NCI-H526 treated with DMSO at 0.1 percent for 48 hours (cell line): ENCODE data around the gene UBQLN4.
A peak's percentile ranks its signal among the peaks of the same experiment; 100 is the strongest.
"Not testable (repeated sequence)": the region's sequence is repeated elsewhere in the genome, so short reads cannot be mapped to it uniquely, and the experiment has no call there.

Experiments
- DNase-seq: peaks from one replicate; lab custom pipeline; 2025; lab: John Stamatoyannopoulos, UW

UBQLN4 gene

DNA sequence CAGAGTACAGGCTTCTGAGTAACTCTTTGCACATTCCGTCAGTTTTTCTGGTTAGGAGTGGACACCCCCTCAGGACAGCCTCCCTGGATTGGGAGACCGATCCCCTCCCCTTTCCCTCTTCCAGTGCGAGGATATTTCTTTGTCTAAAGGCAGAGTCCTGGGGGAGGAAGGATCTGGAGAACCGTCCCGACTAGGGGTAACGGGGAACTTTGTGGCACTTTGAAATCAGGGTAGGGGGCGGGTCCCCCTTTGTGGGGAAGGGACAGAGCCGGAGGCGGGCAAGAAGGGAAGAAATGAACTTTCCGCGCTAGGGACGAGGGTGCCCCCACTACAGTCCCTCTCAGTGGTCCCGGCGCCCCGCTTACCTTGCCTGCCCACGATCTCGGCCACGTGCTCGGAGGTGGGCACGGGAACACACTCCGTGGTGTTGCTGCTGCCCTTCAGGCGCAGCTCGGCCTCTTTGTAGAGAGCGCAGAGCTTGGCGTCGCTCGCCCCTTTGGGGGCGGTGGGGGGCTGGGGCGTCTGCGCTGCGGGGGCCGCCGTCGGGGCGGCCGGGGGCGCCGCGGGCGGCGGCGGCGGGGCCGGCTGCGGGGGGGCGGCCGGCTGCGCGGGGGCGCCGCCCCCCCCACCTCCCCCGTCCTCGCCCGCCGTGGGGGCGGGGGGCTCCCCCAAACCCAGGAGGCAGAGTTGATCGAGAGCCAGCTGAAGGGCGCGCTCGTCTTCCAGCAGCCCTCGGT, 27.8 kb upstream of the UBQLN4 start:
- DNase-seq = peak; percentile 32

DNA sequence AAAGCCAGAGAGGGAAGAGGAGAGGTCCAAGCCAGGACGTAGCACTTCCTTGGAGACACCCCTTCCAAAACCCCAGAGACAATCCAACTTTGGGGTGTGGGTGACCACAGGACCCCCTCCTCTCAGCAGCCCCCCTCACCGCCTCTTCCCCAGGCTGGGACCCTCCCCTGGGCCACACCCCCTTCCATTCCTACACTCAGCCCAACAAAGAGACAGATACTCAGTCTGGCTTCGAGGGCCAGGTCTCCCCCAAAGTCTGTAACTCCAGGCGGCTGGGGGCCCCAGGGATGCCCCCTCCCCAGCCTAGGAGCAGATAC, 27.2 kb upstream of the UBQLN4 start:
- DNase-seq = no peak

DNA sequence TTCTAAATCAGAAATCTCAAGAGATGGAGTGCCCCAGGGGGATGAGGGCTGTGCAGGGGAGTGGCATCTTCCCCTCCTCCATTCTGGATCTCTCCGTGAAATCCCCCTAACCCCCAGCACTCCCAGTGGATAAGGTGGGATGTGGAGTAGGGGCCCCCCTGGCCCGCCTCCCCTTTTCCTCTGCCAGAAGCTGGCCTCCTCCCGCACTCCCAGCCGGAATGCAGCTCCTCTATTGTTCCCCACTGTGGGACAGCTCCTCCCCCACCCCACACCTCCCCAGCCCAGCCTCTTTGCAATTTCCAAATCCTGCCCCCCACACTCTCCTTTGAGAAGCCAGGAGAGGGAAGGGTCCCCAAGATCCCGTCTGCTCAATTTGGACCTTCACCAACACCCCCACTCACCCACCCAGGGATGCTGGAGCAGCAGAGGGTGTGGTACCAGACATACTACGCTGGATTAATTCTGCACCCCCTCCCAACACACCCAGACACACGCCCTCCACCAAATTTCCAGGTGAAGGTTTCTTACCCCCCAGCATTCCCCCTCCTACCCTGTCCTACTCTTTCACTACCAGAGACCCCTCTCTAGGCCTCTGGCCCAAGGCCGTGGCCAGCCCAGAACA, 26.8 kb upstream of the UBQLN4 start:
- no peak for DNase-seq

DNA sequence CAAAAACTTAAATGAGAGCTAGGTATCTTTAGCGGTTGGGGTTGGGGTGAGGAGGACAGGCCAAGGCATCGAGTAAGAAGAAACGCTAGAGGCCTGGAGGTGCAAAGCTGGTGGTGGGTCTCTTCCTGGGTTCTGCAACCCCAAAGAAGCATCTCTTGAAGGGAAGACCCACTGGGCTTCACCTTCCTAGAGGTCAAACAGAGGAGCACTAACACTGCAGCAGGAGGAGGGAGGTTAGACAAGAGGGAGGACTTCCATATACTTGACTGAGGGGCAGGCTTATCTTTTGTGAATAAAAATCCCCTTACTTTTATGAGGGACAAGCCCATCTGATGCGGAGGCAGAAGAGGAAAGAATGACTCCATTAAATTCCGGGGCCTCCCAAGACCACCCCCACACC, 26.2 kb upstream of the UBQLN4 start:
- DNase-seq = no peak

DNA sequence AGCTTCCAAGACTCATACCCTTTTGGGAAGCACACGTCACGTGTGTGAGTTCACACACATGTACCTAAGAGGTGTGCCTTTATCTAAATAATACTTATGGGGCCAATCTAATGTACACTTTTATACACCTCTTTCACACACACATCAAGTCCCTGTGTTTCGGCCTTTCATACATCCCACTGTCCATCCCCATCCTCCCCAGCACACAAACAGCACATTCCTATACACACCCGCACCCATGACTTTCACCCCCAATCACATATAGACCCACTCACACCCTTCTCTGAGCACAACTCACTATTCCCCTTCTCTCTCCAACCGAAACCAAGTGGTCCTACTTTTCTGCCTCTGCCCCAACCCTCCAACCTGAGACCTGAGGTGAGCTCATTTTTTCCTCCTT, 25.1 kb upstream of the UBQLN4 start:
- DNase-seq = no peak

DNA sequence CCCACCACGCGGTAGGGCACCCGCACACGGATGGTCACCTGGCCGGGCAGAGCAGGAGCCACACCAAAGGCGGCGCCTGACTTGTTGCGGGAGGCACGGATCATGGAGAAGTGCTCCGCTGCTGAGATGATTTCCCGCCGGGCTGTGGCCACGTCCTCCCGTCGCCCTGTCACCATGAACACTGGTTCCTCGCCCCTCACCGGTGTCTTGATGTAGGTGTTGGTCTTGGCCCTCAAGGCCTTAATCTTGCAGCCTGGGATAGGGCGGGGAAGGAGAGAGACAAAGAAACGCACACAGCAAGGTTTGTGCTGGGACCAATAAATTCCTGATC, 23.8 kb upstream of the UBQLN4 start:
- DNase-seq = no peak

DNA sequence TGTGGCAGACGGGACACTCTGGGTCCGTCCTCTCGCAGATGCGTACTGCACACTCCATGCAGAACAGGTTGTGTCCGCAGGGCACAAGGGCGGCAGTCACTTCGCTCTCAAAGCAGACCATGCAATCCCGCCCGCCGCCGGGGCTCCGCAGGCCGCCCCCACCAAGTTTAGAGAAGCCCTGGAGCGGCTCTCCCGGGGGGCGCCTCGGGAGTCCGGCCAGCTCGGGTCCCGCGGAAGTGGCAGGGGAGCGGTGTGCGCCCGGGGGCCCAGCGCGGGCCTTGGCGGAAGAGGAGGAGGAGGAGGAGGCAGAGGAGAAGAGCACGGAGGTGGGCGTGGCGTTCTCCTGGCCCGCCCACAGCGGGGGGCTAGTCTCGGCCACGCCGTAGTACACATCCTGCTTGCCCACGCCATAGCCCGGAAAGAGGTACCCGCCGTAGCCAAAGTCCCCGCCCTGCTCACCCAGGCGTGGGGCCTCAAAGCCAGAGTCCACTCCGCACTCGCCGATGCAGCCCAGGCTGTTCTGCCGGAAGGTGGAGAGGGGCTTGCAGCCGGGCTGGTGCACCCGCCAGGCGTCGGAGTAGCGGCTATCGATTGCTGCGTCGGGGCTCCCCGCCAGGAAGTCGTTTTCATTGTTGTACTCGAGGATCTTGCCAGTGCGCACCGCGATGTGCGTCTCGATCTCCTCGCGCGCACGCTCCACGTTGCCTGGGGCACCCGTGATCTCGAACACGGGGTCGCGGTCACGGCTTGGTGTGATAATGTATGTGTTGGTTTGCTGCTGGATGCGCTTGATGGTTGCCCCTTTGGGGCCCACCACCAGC, 23.2 kb upstream of the UBQLN4 start:
- no peak for DNase-seq

DNA sequence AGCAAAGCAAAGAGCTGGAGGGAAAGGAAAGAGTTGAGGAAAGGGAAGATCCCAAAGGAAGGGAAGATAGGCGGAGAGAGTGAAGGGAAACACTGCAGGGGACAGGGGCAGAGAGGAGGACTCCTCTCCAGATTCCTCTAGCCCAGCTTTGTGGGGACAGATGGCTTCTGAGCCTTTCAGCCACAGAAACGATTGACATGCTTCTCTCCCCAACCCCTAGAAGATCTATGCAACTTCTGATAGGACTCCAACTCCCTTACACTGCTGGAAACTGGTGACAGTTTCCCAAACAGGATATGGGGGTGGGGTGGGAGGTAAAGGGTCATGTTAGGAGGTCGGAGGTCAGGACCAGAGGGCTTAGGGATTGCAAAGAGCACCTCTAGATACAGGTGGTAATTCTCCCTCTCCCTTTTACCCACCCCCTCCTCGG, 22.2 kb upstream of the UBQLN4 start:
- DNase-seq = no peak

DNA sequence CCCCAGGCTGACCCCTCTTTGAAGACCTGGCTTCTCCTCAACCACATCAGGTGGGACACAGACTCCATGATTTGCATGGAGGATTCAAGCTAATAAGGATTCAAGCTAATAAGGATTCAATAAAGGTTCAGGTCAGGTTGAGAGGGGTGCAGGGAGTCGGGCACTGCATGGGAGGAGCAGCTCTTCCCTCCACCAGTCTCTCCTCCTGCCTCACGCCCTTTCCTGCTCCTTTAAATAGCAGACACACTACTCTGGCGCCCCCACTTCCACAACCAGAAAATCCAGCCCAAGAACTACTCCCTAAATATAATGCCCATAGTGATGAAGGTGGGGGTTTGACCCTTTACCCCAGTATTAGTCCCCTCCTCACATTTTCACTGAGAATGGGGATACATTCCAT, 21.6 kb upstream of the UBQLN4 start:
- no peak for DNase-seq

DNA sequence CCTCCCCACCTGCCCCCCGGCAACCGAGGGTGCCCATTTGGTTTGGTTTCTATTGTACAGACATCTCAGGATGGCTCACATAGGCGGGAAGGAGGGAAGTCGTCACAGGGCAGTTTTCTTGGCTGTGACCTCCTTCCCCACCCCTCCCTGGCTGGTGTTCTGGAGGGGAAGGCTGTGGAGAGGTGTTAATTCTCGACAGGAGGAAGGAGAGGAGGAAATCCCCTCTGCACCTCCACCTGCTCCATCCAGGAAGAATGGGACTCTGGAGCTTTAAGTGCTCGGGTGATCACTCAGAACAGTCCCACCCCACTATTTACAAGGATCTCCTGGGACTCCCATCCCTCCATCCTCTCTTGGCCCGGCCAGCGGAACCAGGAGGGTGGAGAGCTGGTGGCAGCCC, 21.1 kb upstream of the UBQLN4 start:
- DNase-seq = no peak

DNA sequence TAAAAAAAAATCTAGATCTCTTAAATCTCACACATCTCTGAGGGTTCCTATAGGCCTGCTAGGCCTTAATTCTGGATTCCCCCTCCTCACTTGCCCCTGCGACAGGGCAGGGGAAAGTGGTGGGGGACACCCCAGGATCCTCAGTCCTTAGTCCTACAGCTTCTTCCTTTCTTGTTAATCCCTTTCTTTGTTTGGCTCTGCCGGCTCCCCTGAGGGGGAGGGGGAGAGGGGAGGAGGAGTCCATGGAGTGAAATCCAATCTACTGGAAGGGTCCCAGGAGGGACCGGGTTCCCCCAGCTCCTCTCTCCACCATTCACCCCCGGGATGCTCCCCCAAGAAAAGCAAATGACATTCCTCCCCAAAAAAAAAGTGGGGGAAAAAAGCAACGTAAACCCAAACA, 20.1 kb upstream of the UBQLN4 start:
- DNase-seq = no peak

DNA sequence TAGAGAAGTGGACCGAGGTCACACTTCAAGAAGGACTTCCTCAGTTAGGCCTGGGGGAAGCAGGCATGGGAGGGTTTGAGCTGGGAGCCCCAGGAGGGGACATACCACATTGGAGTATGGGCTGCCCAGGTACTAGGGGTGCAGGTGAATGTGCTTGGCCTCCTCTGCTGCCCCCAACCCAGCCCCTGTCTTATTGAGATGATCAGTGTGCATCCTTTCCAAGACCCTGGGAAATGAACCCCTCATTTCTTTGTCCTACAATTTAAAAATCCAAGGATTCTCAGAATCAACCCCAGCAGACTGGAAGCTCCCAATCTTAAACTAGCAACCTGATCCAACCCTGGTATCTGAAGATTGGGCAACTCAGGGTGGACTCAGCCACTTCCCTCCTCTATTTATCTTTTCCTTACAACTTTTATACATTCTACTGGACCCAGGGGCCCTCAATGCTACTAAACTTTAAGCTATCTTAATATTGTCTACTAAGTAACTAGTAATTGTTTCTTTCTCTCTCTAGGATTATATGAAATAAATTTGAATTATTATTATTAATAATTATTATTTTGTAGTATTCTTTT, 19.6 kb upstream of the UBQLN4 start:
- DNase-seq = no peak

DNA sequence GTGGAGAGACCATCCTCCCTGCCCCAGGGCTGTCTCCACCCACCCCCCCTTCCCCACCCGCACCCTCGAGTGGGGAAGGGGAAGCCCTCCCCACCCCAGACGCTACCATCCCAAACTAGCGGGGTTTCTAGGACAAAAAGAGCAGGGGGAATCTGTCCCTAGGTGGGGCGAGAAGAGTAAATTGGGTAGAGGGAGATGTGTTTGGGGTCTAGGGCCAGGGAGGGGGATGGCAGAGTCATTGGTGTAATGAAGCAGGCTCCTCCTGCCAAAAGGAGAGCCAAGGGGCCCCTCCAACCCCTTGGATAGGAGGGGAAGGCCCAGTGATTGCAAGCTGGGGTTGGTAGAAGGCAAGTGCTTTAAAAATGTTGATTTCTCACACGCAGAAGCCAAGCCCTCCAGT, 18.7 kb upstream of the UBQLN4 start:
- DNase-seq = no peak

DNA sequence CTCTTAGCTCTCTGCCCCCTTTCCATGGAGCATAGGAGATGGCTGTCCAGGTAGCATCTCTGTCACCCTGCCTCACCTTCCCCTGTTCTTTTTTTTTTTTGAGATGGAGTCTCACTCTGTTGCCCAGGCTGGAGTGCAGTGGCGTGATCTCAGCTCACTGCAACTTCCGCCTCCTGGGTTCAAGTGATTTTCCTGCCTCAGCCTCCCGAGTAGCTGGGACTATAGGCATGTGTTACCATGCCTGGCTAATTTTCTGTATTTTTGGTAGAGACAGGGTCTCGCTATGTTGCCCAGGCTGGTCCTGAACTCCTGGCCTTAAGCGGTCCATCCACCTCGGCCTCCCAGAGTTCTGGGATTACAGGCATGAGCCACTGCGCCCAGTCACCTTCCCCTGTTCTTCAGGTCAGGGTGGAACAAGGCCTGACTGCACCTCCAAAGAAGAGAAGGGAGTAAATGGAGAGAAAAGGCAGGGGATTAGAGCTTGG, 17.8 kb upstream of the UBQLN4 start:
- not testable (repeated sequence) for DNase-seq

DNA sequence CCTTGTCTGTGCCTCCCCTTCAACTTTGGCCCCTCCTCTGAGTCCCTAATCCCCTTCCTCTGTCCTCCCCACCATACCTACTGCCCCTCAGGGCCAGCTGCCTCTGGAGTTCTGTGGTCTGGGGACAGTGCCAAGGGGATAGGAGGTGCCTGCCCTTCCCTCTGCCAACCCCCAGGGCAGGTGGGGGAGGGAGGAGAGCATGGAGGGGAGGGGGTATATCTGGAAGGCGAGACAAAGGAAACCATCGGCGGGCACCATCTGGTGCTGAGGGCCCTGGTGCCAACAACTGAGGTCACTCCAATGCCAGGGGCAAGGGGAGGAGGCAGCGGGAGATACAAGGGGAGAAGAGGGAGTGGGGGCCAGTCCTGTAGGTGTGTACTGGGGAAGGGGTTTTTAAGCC, 16.9 kb upstream of the UBQLN4 start:
- DNase-seq = no peak

DNA sequence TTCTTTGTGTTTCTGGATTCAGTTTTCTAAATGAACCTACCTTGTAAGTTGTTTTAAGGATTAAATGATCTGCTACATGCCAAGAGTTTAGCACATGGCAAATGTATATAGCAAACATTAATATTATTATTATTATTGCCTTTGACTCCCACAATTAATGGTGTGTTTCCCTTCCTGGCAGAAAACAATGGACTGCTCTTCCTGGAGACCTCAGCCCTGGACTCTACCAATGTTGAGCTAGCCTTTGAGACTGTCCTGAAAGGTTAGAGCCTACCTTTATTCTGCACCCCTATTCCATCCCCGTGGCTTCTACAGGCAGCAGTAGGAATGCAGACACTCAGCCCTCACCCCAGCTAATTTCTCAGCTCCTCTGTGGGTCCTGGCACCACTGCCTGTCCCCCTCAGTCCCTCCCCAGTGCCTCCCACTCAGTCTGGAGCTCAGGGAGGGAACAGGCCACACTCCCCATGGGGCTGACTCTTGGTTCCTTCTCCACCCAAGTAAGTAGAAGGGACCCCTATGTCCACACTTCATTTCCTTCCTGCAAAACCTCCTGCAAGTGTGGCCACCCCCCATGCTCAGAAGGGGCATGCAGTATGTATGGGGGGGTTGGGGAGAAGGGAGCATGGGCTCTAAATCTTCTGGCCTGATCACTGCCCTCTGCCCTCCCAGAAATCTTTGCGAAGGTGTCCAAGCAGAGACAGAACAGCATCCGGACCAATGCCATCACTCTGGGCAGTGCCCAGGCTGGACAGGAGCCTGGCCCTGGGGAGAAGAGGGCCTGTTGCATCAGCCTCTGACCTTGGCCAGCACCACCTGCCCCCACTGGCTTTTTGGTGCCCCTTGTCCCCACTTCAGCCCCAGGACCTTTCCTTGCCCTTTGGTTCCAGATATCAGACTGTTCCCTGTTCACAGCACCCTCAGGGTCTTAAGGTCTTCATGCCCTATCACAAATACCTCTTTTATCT, 16.2 kb upstream of the UBQLN4 start:
- no peak for DNase-seq

DNA sequence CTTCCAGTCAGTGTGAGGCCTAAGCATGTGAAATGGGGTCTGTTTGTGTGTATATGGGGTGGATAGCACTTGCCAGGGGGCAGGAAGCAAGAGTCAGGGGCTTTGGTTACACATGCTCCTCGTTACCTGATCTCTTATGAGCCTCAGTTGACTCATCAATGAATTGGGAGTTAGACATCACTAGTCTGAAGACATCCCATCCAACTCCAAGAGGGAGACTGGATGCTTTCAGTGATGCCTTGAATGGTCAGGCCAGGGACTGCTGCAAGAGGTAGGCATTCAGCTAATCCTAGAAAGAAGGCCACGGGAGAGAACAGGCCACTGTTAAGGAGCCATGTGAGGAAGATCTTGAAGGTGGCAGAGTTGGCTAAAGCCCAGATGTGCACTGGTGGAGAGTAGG, 13.7 kb upstream of the UBQLN4 start:
- DNase-seq = no peak

DNA sequence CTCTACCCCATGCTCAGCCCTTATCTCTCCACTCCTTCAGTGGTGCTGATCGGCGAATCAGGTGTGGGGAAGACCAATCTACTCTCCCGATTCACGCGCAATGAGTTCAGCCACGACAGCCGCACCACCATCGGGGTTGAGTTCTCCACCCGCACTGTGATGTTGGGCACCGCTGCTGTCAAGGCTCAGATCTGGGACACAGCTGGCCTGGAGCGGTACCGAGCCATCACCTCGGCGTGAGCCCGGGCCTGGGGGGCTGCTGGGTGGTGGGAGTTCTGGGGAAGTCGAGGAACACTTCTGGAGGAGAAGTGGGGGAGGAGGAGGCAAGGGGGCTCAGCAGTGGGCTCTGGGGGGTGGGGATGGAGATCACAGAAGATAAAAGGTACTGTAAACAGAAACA, 12.3 kb upstream of the UBQLN4 start:
- no peak for DNase-seq

DNA sequence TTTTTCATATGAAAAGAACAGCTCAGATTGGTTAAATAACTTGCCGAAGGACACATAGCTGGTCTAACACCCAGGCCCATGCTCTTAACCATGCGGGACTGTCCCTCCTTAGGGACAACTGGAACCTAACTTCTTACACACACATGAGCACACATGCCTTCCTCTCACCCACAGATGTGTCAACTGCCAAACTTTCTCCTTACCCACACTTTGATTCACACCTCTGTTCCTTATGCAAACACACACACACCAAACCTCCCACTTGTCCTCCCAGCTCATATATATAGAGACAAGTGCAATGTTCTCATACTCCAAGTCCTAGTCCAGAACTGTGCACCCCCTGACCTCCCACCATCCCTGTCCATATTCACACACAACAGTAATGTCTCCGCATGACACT, 11.6 kb upstream of the UBQLN4 start:
- no peak for DNase-seq

DNA sequence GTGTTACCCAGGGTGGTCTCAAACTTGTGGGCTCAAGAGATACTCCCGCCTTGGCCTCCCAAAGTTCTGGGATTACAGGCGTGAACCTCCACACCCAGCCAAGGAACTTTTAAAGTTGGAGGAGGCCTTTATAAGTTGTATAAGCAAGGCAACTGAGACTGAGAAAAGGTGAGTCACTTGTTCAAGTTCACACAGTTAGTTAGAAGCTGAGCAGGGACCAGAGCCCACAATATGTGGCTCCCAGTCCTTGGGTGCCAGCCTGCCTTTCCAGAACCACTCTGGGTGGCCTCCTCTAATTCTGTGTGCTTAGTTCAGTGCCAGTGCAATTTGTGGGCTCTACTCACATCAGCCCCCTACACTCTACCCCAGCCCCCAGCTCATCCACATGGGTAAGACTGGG, 11.0 kb upstream of the UBQLN4 start:
- no peak for DNase-seq

DNA sequence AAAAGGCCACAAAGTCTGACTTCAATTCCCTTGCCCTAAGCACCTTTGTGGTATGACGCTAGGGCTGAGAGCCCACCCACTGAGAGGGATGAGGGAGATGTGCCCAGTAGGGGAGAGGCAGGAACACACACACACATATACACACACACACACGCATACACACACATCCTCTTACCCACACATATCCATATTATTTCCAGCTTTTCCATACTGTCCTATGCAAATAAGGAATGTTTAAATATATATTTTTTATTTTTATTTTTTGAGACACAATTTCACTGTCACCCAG, 10.3 kb upstream of the UBQLN4 start:
- no peak for DNase-seq

DNA sequence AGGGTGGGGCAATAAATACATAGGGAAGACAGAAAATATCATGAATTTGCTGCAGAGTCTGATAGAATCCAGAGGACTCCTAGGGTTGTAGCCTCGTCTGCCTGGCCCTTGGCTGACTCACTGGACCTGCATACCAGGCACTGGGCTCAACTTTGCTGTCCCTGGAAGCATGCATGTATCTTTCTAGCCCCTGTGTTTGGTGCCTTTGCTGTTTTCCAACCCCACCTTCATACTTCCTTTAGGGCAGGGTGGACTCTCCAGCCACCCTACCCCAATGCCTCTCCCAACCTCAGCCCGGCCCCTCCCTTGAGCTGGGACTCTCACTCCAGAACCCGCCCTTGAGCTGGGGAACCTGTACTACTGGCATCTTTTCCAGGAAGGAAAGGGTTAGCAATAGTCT, 8.6 kb upstream of the UBQLN4 start:
- no peak for DNase-seq
